C1 segment of cervical spinal cord (tissue), 14 donors: Measurements from ENCODE around the gene PHYHIPL.

ENCODE experiments used
- DNase-seq, 14 donors: peaks; one replicate each; lab custom pipeline; 2025; lab: John Stamatoyannopoulos, UW

PHYHIPL gene

DNA sequence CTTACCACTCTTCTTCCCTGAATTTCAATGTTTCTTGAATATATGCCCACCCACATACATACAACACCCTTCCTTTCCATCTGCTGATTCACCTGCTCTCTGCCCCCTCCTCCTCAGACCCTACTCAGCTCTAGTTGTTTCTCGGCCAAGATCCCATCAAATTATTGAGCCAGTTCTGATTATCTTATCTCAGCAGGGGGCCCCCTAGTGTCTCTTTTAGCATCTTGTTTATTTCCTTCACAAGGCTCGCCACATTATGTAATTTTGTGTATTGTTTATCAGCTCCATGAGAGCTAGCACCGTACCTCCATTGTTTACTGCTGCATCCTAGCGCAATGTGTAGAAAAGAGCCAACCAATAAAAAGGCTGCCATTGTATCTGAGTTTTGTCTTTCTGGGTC lies 114.0 kb downstream of the PHYHIPL start:
- no peak for DNase-seq
